GM12878 (cell line): ENCODE results near the gene COLQ. TPM values are rescaled to one million over a fixed set of nuclear protein-coding genes. Genes with fewer than 3 reads are reported as not detected.

Experiments used
- ATAC-seq: fragments of 200-7000 bp; cut with Tn5 transposase; 3 replicates; pipeline ENCODE4 v1.9.1; 2020; ENCODE audit warnings: mild to moderate bottlenecking, moderate library complexity
- BruUV-seq: library from RNA; stranded (reverse); fragments of 400-500 nt; replicated peaks from 2 replicates; lab custom pipeline; 2021; lab: Mats Ljungman, UMichigan
- CTCF ChIA-PET: fragments of 300-600 bp; sonication (Branson Sonifier 250); formaldehyde crosslinking; extraction: SDS; loops from one replicate; lab custom pipeline; 2021; ENCODE audit warnings: inconsistent platforms; lab: Yijun Ruan, JAX
- POLR2A ChIA-PET: fragments of 350-600 bp; formaldehyde crosslinking; extraction: SDS; loops from one replicate; lab custom pipeline; 2021; ENCODE audit warnings: inconsistent platforms; lab: Charles Lee
- RAD21 ChIA-PET: fragments of 300-600 bp; sonication (Branson Sonifier 250); formaldehyde crosslinking; loops from one replicate; lab custom pipeline; 2023; ENCODE audit warnings: antibody characterized with exemption; ENCODE audit not compliant: unreplicated experiment; lab: Charles Lee
- SMC1A ChIA-PET: fragments of 300-600 bp; sonication (Branson Sonifier 250); formaldehyde crosslinking; loops from one replicate; lab custom pipeline; 2023; ENCODE audit not compliant: unreplicated experiment, uncharacterized antibody; lab: Charles Lee
- DNase-seq: peaks from one replicate; pipeline ENCODE4 v3.0.0-alpha.2; 2011; ENCODE audit warnings: low read depth, low spot score
- FAIRE-seq: peaks from 3 replicates; lab custom pipeline; 2011; peaks lifted over from hg19 to GRCh38; lab: Jason Lieb, UNC
- H2AFZ ChIP-seq: 2 replicates; pipeline ENCODE4 v1.6.0; 2011; ENCODE audit warnings: low read depth, low read length, control low read depth; ENCODE audit not compliant: control insufficient read depth
- H3K27ac ChIP-seq: 2 replicates; pipeline ENCODE4 v1.5.1; 2011; ENCODE audit warnings: control low read depth; ENCODE audit not compliant: control insufficient read depth, insufficient read depth
- H3K27me3 ChIP-seq, 2 experiments: replicated peaks in 1 of 2; 2 replicates each; pipeline versions ENCODE4 v1.6.0 to v1.6.1; 2011; ENCODE audit warnings: low read length in 1 of 2; ENCODE audit not compliant: control insufficient read depth in 2 of 2, insufficient read depth in 2 of 2
- H3K36me3 ChIP-seq, 2 experiments: 2 replicates each; pipeline ENCODE4 v1.5.1; 2011; ENCODE audit warnings: low read length in 1 of 2; ENCODE audit not compliant: control insufficient read depth in 2 of 2, insufficient read depth in 2 of 2
- H3K4me1 ChIP-seq: 2 replicates; pipeline ENCODE4 v1.6.1; 2011; ENCODE audit warnings: mild to moderate bottlenecking, low read length, moderate library complexity, mixed read lengths; ENCODE audit not compliant: control insufficient read depth, insufficient read depth
- H3K4me2 ChIP-seq: 2 replicates; pipeline ENCODE4 v1.6.0; 2011; ENCODE audit warnings: control low read depth; ENCODE audit not compliant: control insufficient read depth, insufficient read depth
- H3K4me3 ChIP-seq: fragments of 200-600 bp; sonication (generic); 2 replicates; pipeline ENCODE4 v1.5.1; 2016
- H3K79me2 ChIP-seq: 2 replicates; pipeline ENCODE4 v1.6.0; 2011; ENCODE audit warnings: low read length; ENCODE audit not compliant: control insufficient read depth, insufficient read depth
- H3K9ac ChIP-seq: 2 replicates; pipeline ENCODE4 v1.8.0; 2011; ENCODE audit warnings: low read length, control low read depth, mixed read lengths; ENCODE audit not compliant: control insufficient read depth, insufficient read depth
- H3K9me3 ChIP-seq: replicated peaks from 3 replicates; pipeline ENCODE4 v1.5.1; 2011; ENCODE audit warnings: mild to moderate bottlenecking, low read length; ENCODE audit not compliant: control insufficient read depth, insufficient read depth
- H4K20me1 ChIP-seq: 2 replicates; pipeline ENCODE4 v1.6.0; 2011; ENCODE audit not compliant: control insufficient read depth, insufficient read depth
- BACH1 ChIP-seq: fragments of 450-650 bp; IDR thresholded peaks from 2 replicates; pipeline ENCODE4 v1.6.1; 2017; ENCODE audit warnings: mild to moderate bottlenecking, borderline replicate concordance
- BMI1 ChIP-seq: fragments of 450-650 bp; IDR thresholded peaks from 2 replicates; pipeline ENCODE4 v1.6.1; 2016; ENCODE audit warnings: mild to moderate bottlenecking, moderate library complexity, borderline replicate concordance
- CBFB ChIP-seq: IDR thresholded peaks from 2 replicates; pipeline ENCODE4 v1.6.1; 2016; ENCODE audit warnings: antibody characterized with exemption, low read depth
- EED ChIP-seq: sonication (generic); IDR thresholded peaks from 2 replicates; pipeline ENCODE4 v1.6.1; 2016; ENCODE audit warnings: antibody characterized with exemption, low read depth
- EGR1 ChIP-seq, 2 experiments: IDR thresholded peaks; 1 replicate in 1 of 2; 2 replicates in 1 of 2; pipeline ENCODE4 v1.6.1; 2011 to 2012; ENCODE audit warnings: low read depth in 2 of 2, low read length in 2 of 2, borderline replicate concordance in 1 of 2, mild to moderate bottlenecking in 1 of 2, moderate library complexity in 1 of 2
- GABPA ChIP-seq: IDR thresholded peaks from 2 replicates; pipeline ENCODE4 v1.6.1; 2014; ENCODE audit warnings: antibody characterized with exemption, low read depth, mild to moderate bottlenecking, inconsistent platforms
- IRF4 ChIP-seq: IDR thresholded peaks from 2 replicates; pipeline ENCODE4 v1.6.1; 2011; ENCODE audit warnings: low read depth, low read length
- KAT2A ChIP-seq: conservative IDR thresholded peaks from 2 replicates; pipeline ENCODE4 v1.6.1; 2011; ENCODE audit warnings: low read depth, low read length; ENCODE audit not compliant: control insufficient read depth
- MEF2A ChIP-seq: IDR thresholded peaks from 2 replicates; pipeline ENCODE4 v1.6.1; 2011; ENCODE audit warnings: low read depth, mild to moderate bottlenecking, low read length, moderate library complexity; ENCODE audit not compliant: insufficient read depth
- MTA3 ChIP-seq: IDR thresholded peaks from 2 replicates; pipeline ENCODE4 v1.6.1; 2012; ENCODE audit warnings: low read length, inconsistent platforms, borderline replicate concordance
- PAX8 ChIP-seq: fragments of 450-650 bp; IDR thresholded peaks from 2 replicates; pipeline ENCODE4 v1.6.1; 2017; ENCODE audit warnings: mild to moderate bottlenecking, moderate library complexity
- POU2F2 ChIP-seq: IDR thresholded peaks from 3 replicates; pipeline ENCODE4 v1.6.1; 2011; ENCODE audit warnings: low read depth, mild to moderate bottlenecking, low read length, borderline replicate concordance
- RAD51 ChIP-seq: fragments of 450-650 bp; IDR thresholded peaks from 2 replicates; pipeline ENCODE4 v1.6.1; 2016; ENCODE audit warnings: moderate library complexity, mild to moderate bottlenecking, inconsistent platforms
- SUZ12 ChIP-seq: fragments of 200-600 bp; sonication (generic); IDR thresholded peaks from one replicate; pipeline ENCODE4 v1.6.1; 2018; ENCODE audit warnings: antibody characterized with exemption, mild to moderate bottlenecking; ENCODE audit not compliant: unreplicated experiment
- whole genome bisulfite sequencing: methylation state at CpG from one replicate; pipeline ENCODE4 v1.1.6; 2016; ENCODE audit warnings: low lambda C conversion rate; ENCODE audit not compliant: insufficient replicate concordance, insufficient coverage; ENCODE audit errors: missing lambda C conversion rate; 5-methylcytosine and 5-hydroxymethylcytosine counted together
- in situ Hi-C: fragments of 300-500 bp; cut with MboI; formaldehyde crosslinking; loops from 9 replicates; pipeline ENCODE4 v1.14.3; 2018; ENCODE audit warnings: mixed read lengths
- intact Hi-C: fragments of 100-400 bp; cut with micrococcal nuclease; formaldehyde crosslinking; loops from one replicate; pipeline ENCODE4 v1.14.2; 2022; ENCODE audit not compliant: unreplicated experiment
- polyA plus RNA-seq, 11 experiments: library from polyadenylated mRNA; depleted of rRNA in 4 of 11; unstranded in 6 of 11; stranded (reverse) in 5 of 11; fragments of >200 nt; fragmentation: Nextera tagmentation in 4 of 11; fragmentation: Illumina TruSeq in 1 of 11; extraction: Ambion mirVana in 4 of 11; extraction: Trizol in 1 of 11; gene quantifications; 1 replicate in 1 of 11; 2 replicates in 10 of 11; pipeline versions ENCODE4 v1.2.1 to v1.2.3, GENCODE V29; 2011 to 2016; ENCODE audit warnings: inconsistent platforms in 2 of 11, missing spikeins in 2 of 11, low read depth in 1 of 11
- total RNA-seq, 4 experiments: library from RNA; depleted of rRNA in 3 of 4; stranded (reverse); fragments of >200 nt in 3 of 4; fragmentation: Illumina TruSeq in 1 of 4; extraction: Trizol in 1 of 4; gene quantifications; 2 replicates each; pipeline versions ENCODE4 v1.2.1 to v1.2.3, GENCODE V29; 2013 to 2021
- TF ChIP-seq, protein P1 (sequence below): fragments of 450-650 bp; formaldehyde crosslinking; IDR thresholded peaks from 2 replicates; pipeline ENCODE4 v1.4.0; 2020; ENCODE audit warnings: mild to moderate bottlenecking, moderate library complexity

Gene COLQ
- total and polyA plus RNA-seq, 10 of the 15 experiments (the other 5 are each of a cell fraction or from before 2014, with no cell fraction given): 0.13 to 2.7 (median 0.70) TPM

DNA sequence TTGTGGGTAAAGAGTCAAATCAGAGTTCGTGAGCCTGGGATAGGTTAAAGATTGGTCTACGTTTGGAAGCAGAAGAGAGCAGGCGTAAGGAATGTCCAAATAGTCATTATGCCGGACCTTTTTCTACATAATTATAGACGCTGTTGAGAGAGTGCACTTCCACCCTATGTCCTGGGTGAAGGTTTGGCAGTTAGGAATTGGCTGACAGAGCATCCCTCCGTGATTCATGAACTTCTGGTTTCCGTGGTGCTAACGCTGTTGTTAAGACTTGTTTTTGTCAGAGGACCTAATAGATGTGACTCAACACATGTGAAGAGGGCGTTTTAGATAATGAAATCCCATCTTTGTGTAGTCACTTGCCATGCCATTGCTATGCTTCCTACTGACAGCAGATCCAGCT is 93.0 kb downstream of the COLQ start:
- in situ Hi-C loops: no loop called here
- Histone ChIP-seq H3K36me3 (peaks cover 0 to 10% of the 10 kb centered on the region in 2 experiments; a peak in 3 of 4 replicates), H3K4me3 (peak overlapping the region; percentile 95), H3K4me1 (no peaks in the 10 kb centered on the region; the same call in 1 of the 2 replicates), H2AFZ (no peak overlapping the region), H3K79me2 (peaks cover 41% of the 10 kb centered on the region), H3K9ac (peak overlapping the region; percentile 71), H3K9me3 (no peaks in the 10 kb centered on the region), H4K20me1 (no peaks in the 10 kb centered on the region), H3K27ac (no peak overlapping the region), H3K27me3 (no peaks in the 10 kb centered on the region), H3K4me2 (peak overlapping the region; percentile 82)
- CTCF ChIA-PET: interaction anchor here (0.8 to 2.9 kb wide), 2 partner anchors 129 to 149 kb away, joined by 3 to 28 read pairs; no protein-coding TSS in a partner anchor
- TSS peak; percentile 53 for BruUV-seq
- DNase-seq (no peak), ATAC-seq (peak; percentile 27), FAIRE-seq (no peak)
- POLR2A ChIA-PET: no interaction called here
- WGBS: 6% methylated on average over 9 of the region's 9 CpGs
- RAD21 ChIA-PET: interaction anchor here (0.9 to 1.5 kb wide), 2 partner anchors 23 to 128 kb away, joined by 3 read pairs; no protein-coding TSS in a partner anchor
- intact Hi-C loops: loop anchor here (2.0 kb wide), 1 partner anchor 128 kb away; no protein-coding TSS in a partner anchor
- SMC1A ChIA-PET: interaction anchor here (0.7 to 4.0 kb wide), 8 partner anchors 39 to 315 kb away, joined by 3 to 26 read pairs (median 3); no protein-coding TSS in a partner anchor
- TF ChIP-seq BMI1 (no peak), SUZ12 (no peak), MEF2A (no peak)

DNA sequence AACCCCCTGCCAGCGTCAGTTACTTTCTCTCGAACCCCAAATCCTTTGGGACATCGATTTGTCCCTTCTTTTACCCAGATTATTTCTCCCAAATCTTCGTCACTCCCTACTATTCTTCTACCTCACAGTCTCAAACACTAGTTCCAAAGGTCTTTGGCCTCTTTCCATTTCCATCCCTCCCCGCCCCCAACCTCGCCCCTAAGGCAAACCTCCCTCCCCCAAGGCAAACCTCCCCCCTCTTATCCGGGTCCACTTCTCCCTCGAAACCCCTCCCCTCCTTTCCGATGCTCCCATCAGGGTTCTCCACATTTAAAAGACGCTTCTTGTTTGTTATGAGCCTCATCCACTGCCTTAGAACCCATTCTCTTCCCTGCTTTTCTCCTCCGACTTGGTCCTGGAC is 93.5 kb downstream of the COLQ start:
- H3K27me3 ChIP-seq: no peaks in the 10 kb centered on the region
- peak overlapping the region; percentile 81 for H3K27ac ChIP-seq
- H3K79me2 ChIP-seq: peaks cover 41% of the 10 kb centered on the region
- in situ Hi-C loops (no loop called here), intact Hi-C loops (loop anchor here (2.0 kb wide), 1 partner anchor 129 kb away; no protein-coding TSS in a partner anchor)
- ChIA-PET POLR2A (no interaction called here), RAD21 (no interaction called here), CTCF (interaction anchor here (1.3 kb wide), 1 partner anchor 383 kb away, joined by 3 read pairs; no protein-coding TSS in a partner anchor), SMC1A (no interaction called here)
- H3K4me1 ChIP-seq: no peaks in the 10 kb centered on the region; the same call in 1 of the 2 replicates
- no peaks in the 10 kb centered on the region for H3K9me3 ChIP-seq
- peak overlapping the region; percentile 82 for H3K4me2 ChIP-seq
- ATAC-seq: no peak; the same call in 2 of the 3 replicates
- FAIRE-seq: no peak
- peak overlapping the region; percentile 95 for H3K4me3 ChIP-seq
- WGBS: 0% methylated on average over 9 of the region's 11 CpGs
- H3K9ac ChIP-seq: peak overlapping the region; percentile 71
- BruUV-seq: no TSS peak
- H4K20me1 ChIP-seq: no peaks in the 10 kb centered on the region
- H2AFZ ChIP-seq: no peak overlapping the region
- no peak for DNase-seq
- H3K36me3 ChIP-seq: peaks cover 0 to 4% of the 10 kb centered on the region in 2 experiments; a peak in 2 of 4 replicates
- no peak for TF ChIP-seq EED
- no peak for TF ChIP-seq RAD51
- TF ChIP-seq POU2F2: no peak
- TF ChIP-seq CBFB: no peak
- no peak for TF ChIP-seq EGR1 (IDR thresholded peaks at IDR 0.05; ENCODE audit: borderline replicate concordance in 1 of 2, low read depth in 2 of 2, low read length in 2 of 2)
- no peak for TF ChIP-seq IRF4
- no peak for TF ChIP-seq KAT2A
- TF ChIP-seq BACH1: no peak
- TF ChIP-seq GABPA: no peak
- no peak for TF ChIP-seq PAX8
- TF ChIP-seq, protein P1, sequence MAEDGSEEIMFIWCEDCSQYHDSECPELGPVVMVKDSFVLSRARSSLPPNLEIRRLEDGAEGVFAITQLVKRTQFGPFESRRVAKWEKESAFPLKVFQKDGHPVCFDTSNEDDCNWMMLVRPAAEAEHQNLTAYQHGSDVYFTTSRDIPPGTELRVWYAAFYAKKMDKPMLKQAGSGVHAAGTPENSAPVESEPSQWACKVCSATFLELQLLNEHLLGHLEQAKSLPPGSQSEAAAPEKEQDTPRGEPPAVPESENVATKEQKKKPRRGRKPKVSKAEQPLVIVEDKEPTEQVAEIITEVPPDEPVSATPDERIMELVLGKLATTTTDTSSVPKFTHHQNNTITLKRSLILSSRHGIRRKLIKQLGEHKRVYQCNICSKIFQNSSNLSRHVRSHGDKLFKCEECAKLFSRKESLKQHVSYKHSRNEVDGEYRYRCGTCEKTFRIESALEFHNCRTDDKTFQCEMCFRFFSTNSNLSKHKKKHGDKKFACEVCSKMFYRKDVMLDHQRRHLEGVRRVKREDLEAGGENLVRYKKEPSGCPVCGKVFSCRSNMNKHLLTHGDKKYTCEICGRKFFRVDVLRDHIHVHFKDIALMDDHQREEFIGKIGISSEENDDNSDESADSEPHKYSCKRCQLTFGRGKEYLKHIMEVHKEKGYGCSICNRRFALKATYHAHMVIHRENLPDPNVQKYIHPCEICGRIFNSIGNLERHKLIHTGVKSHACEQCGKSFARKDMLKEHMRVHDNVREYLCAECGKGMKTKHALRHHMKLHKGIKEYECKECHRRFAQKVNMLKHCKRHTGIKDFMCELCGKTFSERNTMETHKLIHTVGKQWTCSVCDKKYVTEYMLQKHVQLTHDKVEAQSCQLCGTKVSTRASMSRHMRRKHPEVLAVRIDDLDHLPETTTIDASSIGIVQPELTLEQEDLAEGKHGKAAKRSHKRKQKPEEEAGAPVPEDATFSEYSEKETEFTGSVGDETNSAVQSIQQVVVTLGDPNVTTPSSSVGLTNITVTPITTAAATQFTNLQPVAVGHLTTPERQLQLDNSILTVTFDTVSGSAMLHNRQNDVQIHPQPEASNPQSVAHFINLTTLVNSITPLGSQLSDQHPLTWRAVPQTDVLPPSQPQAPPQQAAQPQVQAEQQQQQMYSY (CRISPR knock-in tag): no peak
- no peak; the same call in 1 of the 2 replicates for TF ChIP-seq MTA3
